GDM1 (cell line): ENCODE measurements around the gene EDC3.
A peak's percentile ranks its signal among the peaks of the same experiment; 100 is the strongest.
"Not testable (repeated sequence)": the region's sequence is repeated elsewhere in the genome, so short reads cannot be mapped to it uniquely, and the experiment has no call there.

Experiments
- DNase-seq: peaks from one replicate; lab custom pipeline; 2025; lab: John Stamatoyannopoulos, UW

EDC3 gene

GRCh38 chr15:74648051-74648842 lies 47.6 kb downstream of the EDC3 start:
- no peak for DNase-seq

DNA sequence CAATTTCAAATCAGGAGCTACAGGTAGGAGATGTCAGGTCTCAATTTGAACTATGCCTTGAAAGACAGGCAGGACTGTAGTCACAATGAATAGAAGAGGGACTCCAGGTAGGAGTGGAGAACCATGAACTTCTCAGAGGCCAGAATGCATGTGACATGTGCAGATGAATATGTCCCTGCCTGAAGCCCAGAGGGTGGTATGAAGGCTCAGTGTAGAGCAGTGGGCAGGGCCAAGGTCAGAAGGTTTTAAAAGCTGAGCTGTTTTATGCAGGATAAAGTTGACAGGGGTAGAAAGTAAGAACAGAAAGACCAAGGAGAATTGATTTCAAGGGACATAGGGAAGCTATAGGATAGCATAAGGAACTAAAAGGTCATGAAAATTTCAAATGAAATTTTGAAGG lies 49.3 kb downstream of the EDC3 start:
- DNase-seq: no peak

DNA sequence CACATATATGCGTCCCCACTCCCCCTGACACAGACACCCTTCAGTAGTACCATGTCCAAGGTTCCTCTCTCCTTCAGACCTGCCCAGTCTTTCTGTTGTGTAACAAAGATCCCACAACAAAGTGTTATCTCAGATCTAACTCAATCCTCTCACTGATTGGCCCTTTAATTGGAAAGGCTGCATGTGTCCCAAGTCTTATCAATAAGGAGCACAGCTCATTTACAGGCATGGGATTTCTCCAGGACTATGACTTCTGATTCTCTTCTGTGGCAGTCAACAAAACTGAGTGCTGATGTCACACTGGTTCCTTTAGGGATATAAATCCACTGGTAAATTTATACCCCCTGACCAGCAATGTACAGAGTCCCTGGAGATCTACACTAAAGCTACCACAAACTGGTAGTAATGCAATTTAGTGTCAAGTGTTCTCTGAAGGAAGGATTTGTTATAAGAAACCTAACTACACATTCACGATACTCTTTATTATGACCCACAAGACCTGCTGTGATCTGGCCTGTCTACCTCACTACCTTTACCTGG lies 52.1 kb downstream of the EDC3 start:
- DNase-seq: no peak

DNA sequence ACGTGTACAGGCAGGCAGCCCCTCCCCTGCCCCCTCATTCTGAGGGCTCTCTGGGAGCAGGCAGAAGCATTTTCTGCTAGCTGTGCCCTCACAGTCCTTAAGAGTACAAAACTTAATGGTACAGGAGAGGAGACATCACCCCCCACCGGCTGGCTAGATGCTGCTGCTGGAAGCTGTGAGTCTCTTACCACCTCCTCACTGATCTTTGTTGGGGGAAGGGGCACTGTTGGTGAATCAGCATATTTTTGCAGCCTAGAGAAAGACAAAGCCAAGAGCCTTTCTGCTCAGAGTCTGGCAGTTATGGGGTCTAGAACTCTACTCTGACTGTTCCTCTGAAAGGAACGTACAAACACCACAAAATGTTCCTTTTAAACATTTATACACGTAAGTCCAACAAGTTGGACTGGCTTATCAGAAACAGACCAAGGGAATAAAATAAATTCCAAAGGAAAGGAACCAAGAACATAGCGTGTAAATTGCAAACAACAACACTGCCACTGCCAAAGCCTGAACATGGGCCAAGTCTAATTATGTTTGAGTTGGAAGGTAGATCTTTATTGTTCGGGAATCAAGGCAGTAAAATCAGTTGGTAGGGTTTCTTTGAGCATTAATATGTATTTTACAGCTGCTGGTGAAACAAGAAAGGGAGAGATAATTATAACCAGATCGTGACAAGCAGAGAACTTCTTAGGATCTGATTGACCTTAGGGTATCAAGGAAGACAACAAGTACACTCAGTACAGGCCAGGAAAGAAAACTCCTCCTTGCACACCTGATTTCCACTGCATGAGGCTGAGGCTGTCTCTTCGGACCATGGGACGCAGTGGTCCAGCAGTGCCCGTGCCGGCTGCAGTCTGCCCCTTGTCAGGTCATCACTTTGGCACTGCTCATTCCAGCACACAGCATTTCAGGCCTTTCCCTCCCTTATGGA lies 52.8 kb downstream of the EDC3 start:
- DNase-seq: peak; percentile 7

DNA sequence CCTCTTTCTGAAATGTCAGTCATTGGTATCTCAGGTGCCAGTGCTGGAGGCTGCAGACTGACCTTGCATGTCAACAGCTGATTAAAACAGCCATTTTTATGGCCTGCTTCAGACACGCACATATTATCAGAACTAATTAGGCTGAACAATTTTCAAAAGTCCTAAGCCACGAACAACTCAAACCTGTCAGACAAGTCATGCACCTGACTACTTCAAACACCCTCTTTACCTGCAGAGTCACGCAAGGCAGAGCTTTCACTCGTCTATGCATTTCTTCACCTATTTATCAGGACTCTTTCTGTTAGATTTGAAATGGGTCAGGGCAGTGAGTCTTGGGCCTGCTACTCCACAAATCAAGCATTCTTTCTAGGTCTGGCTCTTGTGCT lies 53.5 kb downstream of the EDC3 start:
- no peak for DNase-seq

- DNase-seq: no peak
These were observed 54.7 kb downstream of the EDC3 start for GRCh38 chr15:74641151-74641550.

DNA sequence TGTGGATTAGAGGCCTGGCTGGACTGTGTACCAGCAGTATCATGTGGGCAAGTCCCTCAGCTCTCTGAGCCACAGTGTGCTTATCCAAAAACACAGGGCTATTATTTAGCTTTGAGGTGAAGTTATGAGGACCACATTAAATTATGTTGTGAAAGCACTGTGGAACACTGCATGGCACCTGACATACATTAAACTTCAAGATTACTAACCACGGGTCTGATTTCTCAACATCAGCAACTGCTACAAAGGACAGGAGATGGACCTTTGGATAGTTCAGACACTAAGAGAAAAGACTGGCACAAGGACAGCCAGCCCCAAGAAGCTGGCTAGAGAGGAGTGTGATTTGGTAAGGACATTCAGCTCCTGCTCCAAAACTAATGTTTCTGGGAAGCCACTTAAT lies 58.8 kb downstream of the EDC3 start:
- no peak for DNase-seq

DNA sequence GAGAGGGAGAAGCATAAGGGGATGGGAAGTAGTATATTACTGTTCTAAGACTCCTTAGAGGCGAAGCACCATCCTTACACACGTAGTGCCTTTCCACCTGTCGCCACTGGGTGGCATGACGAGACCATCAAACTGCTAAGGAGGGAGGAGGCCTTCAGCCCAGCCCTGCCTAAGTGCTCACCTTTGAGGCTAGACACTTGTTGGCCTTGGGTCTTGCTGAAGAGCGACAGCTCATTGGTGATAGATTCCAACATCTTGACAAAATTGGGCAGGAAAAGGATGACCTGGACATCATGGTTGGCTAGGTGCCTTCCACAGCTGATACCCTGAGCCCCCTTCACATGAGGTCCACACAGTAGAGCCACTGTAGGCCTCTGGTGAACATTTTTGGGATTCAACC lies 60.6 kb downstream of the EDC3 start:
- peak; percentile 65 for DNase-seq

DNA sequence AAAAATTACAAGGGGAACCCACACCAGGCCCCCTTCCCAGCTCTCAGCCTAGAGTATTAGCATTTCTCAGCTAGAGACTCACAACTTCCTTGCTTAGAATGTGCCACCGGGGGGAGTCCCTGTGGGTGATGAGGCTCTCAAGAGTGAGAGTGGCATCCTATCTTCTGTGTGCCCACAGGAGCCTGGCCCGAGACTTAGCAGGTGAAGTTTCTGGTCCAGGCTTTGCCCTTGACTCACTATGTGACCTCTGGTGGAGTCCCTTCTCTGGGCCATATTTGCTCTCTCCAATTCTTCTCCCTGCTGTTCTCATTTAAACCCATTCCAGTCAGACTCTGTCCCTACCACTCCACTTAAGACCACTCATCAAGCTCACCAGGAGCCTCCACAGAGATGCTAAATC lies 62.0 kb downstream of the EDC3 start:
- no peak for DNase-seq

DNA sequence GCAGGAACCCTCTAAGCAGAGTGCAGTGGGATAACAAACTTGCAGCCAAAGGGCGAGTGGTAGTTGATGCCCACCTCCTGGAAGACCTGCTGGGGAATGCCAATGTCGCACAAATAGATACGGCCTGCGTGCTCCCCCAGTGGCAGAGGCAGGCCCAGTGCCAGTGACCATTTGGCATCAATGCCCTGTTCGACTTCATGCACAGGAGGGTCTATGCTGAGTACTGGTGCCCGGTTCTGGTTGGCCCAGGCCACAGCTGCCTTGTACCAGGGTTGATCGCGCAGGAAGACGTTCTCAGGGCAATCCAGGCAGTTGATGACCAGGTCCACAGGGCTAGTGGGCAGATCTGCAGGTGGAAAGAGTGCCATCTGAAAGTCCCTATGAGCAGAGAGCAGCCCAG lies 63.2 kb downstream of the EDC3 start:
- no peak for DNase-seq

- peak; percentile 27 for DNase-seq
These were observed 63.8 kb downstream of the EDC3 start for GRCh38 chr15:74631935-74632560.

- DNase-seq: no peak
These were observed 64.4 kb downstream of the EDC3 start for GRCh38 chr15:74631408-74631807.

DNA sequence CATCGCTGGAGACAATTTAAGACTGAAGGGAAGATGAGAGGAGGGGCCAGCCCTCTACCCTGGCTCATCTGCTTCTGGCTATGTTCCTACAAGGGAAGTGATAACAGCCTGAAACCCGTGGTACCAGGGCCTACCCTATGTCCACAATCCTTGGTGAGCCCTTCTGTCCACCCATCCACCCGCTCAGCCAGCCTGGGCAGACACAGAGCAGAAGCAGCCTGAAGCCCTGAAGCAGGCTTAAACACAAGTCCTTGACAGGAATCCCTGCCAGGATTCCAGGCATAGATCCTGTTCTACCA lies 64.8 kb downstream of the EDC3 start:
- no peak for DNase-seq

GRCh38 chr15:74630284-74631086 lies 65.3 kb downstream of the EDC3 start:
- no peak for DNase-seq

- DNase-seq: not testable (repeated sequence)
These were observed 66.1 kb downstream of the EDC3 start for GRCh38 chr15:74629696-74630095.

GRCh38 chr15:74628949-74629348 lies 66.9 kb downstream of the EDC3 start:
- DNase-seq: no peak

GRCh38 chr15:74628199-74628598 lies 67.6 kb downstream of the EDC3 start:
- DNase-seq: no peak

GRCh38 chr15:74627766-74628165 lies 68.1 kb downstream of the EDC3 start:
- no peak for DNase-seq

DNA sequence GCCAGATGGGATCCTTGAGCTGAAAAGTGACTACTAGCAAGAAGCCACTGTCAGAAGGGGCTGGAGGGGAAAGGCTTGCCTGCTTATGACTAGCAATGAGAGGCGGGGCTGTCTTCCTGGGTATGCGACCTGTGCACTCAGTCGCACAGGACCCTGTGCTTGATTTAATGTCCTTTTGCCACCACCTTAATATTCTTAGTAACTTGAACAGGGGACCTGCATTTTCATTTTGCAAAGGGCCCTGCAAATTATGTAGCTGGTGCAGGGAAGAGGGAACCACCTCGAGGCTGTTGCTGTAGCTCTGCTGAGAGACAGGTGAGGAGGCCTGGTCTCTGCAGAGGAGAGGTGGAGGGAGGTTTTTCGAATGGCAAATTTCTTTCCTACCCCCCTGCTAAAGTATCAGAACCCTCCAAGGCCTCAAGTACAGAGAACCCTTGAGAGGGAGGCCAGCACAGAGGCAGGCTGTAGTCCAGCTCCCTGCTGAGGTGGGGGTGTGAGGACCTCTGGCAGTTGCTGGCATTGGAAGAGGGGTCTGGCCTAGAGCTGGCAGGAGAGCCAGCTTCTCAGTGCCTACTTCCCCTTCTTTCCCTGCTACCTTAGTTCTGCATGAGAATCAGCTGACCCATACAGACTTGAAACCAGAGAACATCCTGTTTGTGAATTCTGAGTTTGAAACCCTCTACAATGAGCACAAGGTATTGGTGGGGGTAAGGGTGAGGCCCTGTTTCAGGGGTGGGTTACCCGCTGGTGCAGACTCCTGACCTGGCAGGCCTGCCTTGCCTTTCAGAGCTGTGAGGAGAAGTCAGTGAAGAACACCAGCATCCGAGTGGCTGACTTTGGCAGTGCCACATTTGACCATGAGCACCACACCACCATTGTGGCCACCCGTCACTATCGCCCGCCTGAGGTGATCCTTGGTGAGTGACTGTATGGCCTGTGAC lies 68.8 kb downstream of the EDC3 start:
- DNase-seq: no peak

- DNase-seq: no peak
These were observed 69.5 kb downstream of the EDC3 start for GRCh38 chr15:74626336-74626735.

GRCh38 chr15:74625693-74626092 lies 70.1 kb downstream of the EDC3 start:
- no peak for DNase-seq
